ENCODE results near the gene REST. TPM values are rescaled to one million over a fixed set of nuclear protein-coding genes. Genes with fewer than 3 reads are reported as not detected.
"Not testable (repeated sequence)": the region's sequence is repeated elsewhere in the genome, so short reads cannot be mapped to it uniquely, and the experiment has no call there.

The REST gene
- polyA plus RNA-seq, 1 donor from 2014 or later: 114 TPM

GRCh38 chr4:56900186-56900585, 7.5 kb upstream of the REST start:
- H3K4me1 Mint-ChIP-seq, H3K27ac Mint-ChIP-seq, H3K36me3 Mint-ChIP-seq, H3K4me3 Mint-ChIP-seq, H3K27me3 Mint-ChIP-seq, H3K9me3 Mint-ChIP-seq: not testable (repeated sequence)

DNA sequence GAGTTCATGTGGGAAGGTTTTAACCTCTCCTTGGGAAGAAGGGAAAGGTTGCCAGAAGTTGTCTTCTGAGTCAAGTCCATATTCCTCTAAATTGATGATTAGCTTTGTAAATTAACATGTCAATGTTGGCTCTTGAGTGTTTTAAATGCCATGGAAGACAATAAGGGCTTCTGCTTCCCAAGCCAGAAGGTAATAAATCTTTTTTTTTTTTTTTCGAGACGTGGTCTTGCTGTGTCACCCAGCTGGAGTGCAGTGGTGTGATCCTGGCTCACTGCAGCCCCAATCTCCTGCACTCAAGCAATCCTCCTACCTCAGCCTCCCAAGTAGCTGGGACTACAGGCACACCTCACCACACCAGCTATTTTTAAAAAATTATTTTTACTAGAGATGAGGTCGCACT, 5.0 kb upstream of the REST start:
- Mint-ChIP-seq H3K4me3 (no peak overlapping the region), H3K9me3 (no peaks in the 10 kb centered on the region), H3K27ac (no peak overlapping the region), H3K27me3 (peaks cover 5% of the 10 kb centered on the region), H3K4me1 (peaks cover 8 to 10% (median 9%) of the 10 kb centered on the region in 3 donors), H3K36me3 (no peaks in the 10 kb centered on the region)

DNA sequence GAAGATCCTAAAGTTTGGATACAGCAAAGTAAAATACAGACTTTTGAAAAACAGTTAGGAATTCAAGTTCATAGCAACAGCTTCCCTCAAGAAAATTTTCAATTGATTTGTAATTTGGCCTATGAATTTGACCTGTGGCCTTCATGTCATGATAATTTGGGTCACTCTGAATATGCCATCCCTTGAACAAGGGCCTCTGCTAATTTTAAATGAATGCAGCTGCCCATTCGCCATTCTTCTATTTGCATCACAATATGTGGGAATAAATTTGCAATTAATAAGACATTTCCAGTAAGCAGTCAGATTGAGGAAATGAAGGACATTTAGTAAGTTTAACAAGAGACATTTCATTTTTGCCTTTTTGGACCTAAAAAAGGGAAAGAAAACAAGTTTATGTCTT, 1.9 kb upstream of the REST start:
- Mint-ChIP-seq H3K4me1 (peaks cover 15 to 24% (median 22%) of the 10 kb centered on the region in 3 donors), H3K36me3 (no peaks in the 10 kb centered on the region), H3K9me3 (no peaks in the 10 kb centered on the region), H3K4me3 (peak overlapping the region in 1 of 4 donors; percentile 100), H3K27me3 (peaks cover 5% of the 10 kb centered on the region), H3K27ac (no peak overlapping the region)

DNA sequence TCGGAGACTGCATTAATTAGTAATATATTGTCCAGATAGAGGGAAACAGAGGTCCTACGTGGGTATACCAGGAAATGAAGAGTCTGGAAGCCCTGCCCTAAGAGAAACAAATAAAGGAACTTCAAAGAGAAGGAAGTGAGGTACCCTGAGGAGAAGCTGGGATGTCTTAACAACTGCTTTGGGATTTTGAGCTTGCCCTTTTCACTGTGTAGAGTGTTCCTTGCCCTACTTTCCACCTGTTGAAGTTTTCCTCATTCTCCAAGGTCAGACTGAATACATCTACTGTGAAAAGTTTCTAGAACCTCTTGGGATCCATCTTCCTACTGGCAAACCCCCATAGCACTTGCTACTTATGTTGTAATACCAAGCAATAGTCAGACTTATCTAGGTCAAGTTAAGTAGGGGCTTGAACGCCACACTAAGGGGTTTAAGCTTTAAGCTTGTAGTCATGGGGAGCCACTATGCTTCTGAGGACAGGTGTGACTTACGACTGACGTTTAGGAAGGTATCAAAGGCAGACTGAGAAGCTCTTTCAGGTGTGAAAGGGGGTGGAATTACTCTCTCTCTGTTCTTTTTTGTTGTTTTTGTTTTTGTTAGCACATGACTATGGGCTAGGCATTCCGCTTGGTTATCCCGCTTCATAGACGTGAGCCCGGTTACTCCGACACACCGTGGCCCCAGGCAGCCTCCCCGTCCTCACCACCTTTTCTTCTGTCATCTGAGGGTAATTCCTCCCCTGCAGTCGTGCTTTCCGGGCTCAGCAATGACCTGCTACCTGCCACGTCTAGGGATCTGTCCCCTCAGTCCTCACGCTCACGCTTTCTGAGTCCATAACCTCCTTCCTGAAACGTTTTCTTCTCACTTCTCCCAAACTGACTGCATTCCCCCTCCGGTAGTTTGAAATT, 959 bp upstream of the REST start:
- Mint-ChIP-seq H3K9me3 (no peaks in the 10 kb centered on the region), H3K36me3 (no peaks in the 10 kb centered on the region), H3K27ac (peak overlapping the region in 2 of 3 donors; percentile 60 to 96), H3K27me3 (peaks cover 3% of the 10 kb centered on the region), H3K4me3 (peak overlapping the region; percentile 92 to 100 (median 96)), H3K4me1 (peaks cover 24 to 32% (median 32%) of the 10 kb centered on the region in 3 donors)

GRCh38 chr4:56908206-56909085, 746 bp downstream of the REST start:
- peaks cover 30 to 37% (median 32%) of the 10 kb centered on the region in 3 donors for H3K4me1 Mint-ChIP-seq
- peak overlapping the region in 2 of 3 donors; percentile 96 to 97 for H3K27ac Mint-ChIP-seq
- no peaks in the 10 kb centered on the region for H3K9me3 Mint-ChIP-seq
- no peaks in the 10 kb centered on the region for H3K36me3 Mint-ChIP-seq
- H3K4me3 Mint-ChIP-seq: peak overlapping the region; percentile 97 to 100 (median 98)
- H3K27me3 Mint-ChIP-seq: peaks cover 3% of the 10 kb centered on the region

DNA sequence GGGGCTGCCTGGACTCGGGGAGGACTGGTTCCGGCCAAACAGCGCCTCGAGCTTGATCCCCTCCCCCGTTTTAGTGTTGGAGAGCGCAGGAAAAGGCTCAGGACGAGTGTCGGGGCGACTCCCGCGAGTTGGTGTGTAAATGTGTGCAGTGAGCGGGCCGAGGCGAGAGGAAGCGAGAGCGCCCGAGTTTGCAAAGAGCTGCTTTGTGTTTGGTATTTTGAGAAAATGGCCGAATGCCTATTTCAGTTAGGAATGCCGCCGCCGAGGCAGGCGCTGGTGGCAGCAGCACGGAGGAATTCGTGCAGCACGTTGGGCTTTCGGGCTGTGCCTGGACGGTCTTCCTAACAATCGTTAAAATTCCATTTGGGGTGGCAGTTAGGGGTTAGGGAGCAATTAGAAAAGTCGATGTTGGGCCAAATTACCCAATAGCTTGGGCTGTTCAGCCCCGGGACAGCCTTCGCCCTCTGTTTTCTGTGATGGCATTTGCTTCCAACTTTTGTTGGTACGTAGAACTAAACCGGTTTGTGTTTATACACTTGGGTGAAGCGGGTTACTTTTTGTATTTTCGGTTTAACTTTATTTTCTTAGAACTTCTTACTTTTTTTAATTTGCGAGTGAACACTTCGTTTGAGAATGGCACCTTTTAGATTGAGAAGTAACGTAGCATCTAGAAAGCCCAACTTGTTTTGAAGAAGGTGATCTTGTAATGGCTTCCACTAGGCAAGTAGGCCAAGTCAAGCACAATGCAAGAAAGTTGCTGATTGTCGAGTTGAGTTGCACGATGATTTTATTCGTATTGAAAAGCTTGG, 1.6 kb downstream of the REST start:
- Mint-ChIP-seq H3K27ac (peak overlapping the region; percentile 92 to 97 (median 94)), H3K9me3 (no peaks in the 10 kb centered on the region), H3K4me1 (peaks cover 32 to 40% (median 33%) of the 10 kb centered on the region in 3 donors), H3K27me3 (peaks cover 3% of the 10 kb centered on the region), H3K4me3 (peak overlapping the region; percentile 97 to 99 (median 98)), H3K36me3 (no peaks in the 10 kb centered on the region)

DNA sequence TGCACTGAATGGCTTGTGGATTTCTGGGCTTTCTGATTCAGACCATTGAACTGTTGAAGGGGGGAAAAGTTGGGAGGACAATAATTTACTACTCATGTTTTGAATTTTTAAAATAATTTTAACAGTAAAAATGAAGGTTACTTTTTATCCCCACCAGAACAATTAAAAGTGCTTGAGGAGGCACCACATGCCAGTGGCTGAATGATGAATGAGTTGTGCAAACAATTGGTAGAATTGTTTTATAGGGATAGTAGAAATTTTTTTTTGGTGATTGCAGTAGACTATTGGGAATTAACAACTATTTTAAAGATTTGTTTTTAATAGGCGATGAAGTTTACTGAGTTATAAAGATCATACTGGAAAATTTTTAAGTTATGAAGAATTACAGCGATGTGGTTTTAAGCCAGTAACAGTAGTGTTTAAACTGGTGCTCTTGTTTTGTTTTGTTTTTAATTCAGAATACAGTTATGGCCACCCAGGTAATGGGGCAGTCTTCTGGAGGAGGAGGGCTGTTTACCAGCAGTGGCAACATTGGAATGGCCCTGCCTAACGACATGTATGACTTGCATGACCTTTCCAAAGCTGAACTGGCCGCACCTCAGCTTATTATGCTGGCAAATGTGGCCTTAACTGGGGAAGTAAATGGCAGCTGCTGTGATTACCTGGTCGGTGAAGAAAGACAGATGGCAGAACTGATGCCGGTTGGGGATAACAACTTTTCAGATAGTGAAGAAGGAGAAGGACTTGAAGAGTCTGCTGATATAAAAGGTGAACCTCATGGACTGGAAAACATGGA, 2.7 kb downstream of the REST start:
- Mint-ChIP-seq H3K4me3 (peak overlapping the region; percentile 97 to 99 (median 98)), H3K9me3 (no peaks in the 10 kb centered on the region), H3K27me3 (peaks cover 3% of the 10 kb centered on the region)

GRCh38 chr4:56914336-56914735, 6.6 kb downstream of the REST start:
- Mint-ChIP-seq H3K4me3 (peak overlapping the region in 3 of 4 donors; percentile 28 to 48 (median 37)), H3K9me3 (no peaks in the 10 kb centered on the region), H3K36me3 (no peaks in the 10 kb centered on the region)

More for the DNA sequence above, 2.7 kb downstream of the REST start:
- peak overlapping the region; percentile 82 to 97 (median 94) for H3K27ac Mint-ChIP-seq
- H3K4me1 Mint-ChIP-seq: peaks cover 34 to 44% (median 36%) of the 10 kb centered on the region in 3 donors
- H3K36me3 Mint-ChIP-seq: no peaks in the 10 kb centered on the region

DNA sequence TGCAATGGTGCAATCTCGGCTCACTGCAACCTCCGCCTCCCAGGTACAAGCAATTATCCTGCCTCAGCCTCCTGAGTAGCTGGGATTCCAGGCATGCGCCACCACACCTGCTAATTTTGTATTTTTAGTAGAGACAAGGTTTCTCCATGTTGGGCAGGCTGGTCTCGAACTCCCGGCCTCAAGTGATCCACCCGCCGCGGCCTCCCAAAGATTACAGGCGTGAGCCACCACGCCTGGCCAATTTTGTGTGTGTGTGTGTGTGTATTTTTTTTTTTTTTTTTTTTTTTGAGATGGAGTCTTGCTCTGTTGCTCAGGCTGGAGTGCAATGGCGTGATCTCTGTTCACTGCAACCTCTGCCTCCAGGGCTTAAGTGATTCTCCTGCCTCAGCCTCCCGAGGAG, 7.3 kb downstream of the REST start:
- H3K27ac Mint-ChIP-seq, H3K9me3 Mint-ChIP-seq, H3K36me3 Mint-ChIP-seq, H3K27me3 Mint-ChIP-seq, H3K4me3 Mint-ChIP-seq: not testable (repeated sequence)
- peaks cover 33 to 39% (median 34%) of the 10 kb centered on the region in 3 donors for H3K4me1 Mint-ChIP-seq

More at GRCh38 chr4:56914336-56914735, 6.6 kb downstream of the REST start:
- H3K4me1 Mint-ChIP-seq: peaks cover 33 to 44% (median 40%) of the 10 kb centered on the region in 3 donors
- H3K27me3 Mint-ChIP-seq: no peaks in the 10 kb centered on the region
- no peak overlapping the region for H3K27ac Mint-ChIP-seq

DNA sequence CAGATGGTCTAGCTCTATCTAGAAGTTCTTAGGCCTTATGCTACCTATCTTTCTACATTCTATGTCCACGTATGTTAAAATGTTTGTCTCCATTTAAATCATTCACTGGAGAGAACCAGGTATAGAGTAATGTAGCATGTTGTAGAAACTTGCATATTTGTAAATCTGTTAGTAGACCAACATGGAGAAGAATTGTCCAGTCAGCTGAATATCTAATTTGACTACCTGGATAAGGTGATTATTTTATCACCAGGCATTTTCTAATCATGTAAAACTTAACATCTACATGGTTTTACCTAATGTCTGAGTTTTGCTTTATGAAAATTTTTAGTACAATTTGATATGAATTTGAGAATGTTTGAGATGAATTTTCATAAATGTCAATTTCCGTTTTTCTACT, 19.5 kb downstream of the REST start:
- Mint-ChIP-seq H3K36me3 (peaks cover 9% of the 10 kb centered on the region), H3K9me3 (no peaks in the 10 kb centered on the region), H3K27ac (no peak overlapping the region)

DNA sequence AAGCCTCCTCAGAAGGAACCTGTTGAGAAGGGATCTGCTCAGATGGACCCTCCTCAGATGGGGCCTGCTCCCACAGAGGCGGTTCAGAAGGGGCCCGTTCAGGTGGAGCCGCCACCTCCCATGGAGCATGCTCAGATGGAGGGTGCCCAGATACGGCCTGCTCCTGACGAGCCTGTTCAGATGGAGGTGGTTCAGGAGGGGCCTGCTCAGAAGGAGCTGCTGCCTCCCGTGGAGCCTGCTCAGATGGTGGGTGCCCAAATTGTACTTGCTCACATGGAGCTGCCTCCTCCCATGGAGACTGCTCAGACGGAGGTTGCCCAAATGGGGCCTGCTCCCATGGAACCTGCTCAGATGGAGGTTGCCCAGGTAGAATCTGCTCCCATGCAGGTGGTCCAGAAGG, 22.9 kb downstream of the REST start:
- Mint-ChIP-seq H3K9me3 (no peaks in the 10 kb centered on the region), H3K27ac (peak overlapping the region in 1 of 3 donors; percentile 31), H3K4me3 (no peak overlapping the region), H3K36me3 (peaks cover 12% of the 10 kb centered on the region), H3K27me3 (no peaks in the 10 kb centered on the region), H3K4me1 (peaks cover 7 to 9% (median 8%) of the 10 kb centered on the region in 3 donors)

More for the DNA sequence above, 19.5 kb downstream of the REST start:
- Mint-ChIP-seq H3K4me1 (peaks cover 5 to 12% (median 6%) of the 10 kb centered on the region in 3 donors), H3K4me3 (peak overlapping the region in 1 of 4 donors; percentile 58), H3K27me3 (no peaks in the 10 kb centered on the region)

GRCh38 chr4:56931924-56932323, 24.2 kb downstream of the REST start:
- no peak overlapping the region for H3K27ac Mint-ChIP-seq
- no peaks in the 10 kb centered on the region for H3K27me3 Mint-ChIP-seq
- H3K4me3 Mint-ChIP-seq: no peak overlapping the region
- peaks cover 12% of the 10 kb centered on the region for H3K36me3 Mint-ChIP-seq
- H3K9me3 Mint-ChIP-seq: no peaks in the 10 kb centered on the region
- H3K4me1 Mint-ChIP-seq: peaks cover 7 to 9% (median 8%) of the 10 kb centered on the region in 3 donors

DNA sequence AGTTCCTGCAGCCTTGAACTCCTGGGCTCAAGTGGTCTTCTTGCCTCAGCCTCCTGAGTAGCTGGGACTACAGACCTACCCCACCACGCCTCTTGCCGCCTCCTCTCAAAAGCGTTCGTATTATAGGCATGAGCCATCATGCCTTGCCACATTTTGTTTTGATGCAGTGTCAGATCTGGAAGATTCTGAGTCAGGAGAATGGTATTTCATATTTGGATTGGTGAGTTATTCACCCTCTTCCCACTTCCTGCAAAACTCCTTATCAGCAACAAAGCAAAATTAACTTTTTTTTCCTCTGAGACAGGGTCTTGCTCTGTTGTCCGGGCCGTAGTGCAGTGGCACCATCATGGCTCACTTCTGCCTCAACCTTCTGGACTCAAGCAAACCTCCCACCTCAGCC, 29.6 kb downstream of the REST start:
- Mint-ChIP-seq H3K4me1 (peaks cover 0 to 3% (median 3%) of the 10 kb centered on the region in 3 donors), H3K4me3 (no peak overlapping the region), H3K36me3 (peaks cover 10% of the 10 kb centered on the region), H3K27me3 (no peaks in the 10 kb centered on the region), H3K9me3 (no peaks in the 10 kb centered on the region), H3K27ac (no peak overlapping the region)

GRCh38 chr4:56939826-56940225, 32.1 kb downstream of the REST start:
- not testable (repeated sequence) for H3K4me1 Mint-ChIP-seq, H3K4me3 Mint-ChIP-seq, H3K27ac Mint-ChIP-seq, H3K27me3 Mint-ChIP-seq, H3K36me3 Mint-ChIP-seq, H3K9me3 Mint-ChIP-seq
